ENCODE results near the gene GNA12.

The GNA12 gene

GRCh38 chr7:2817456-2817855, 26.7 kb downstream of the GNA12 start:
- no peak for DNase-seq (ENCODE audit: low read depth)

GRCh38 chr7:2815875-2816245, 28.2 kb downstream of the GNA12 start:
- DNase-seq (ENCODE audit: low read depth) = no peak

DNA sequence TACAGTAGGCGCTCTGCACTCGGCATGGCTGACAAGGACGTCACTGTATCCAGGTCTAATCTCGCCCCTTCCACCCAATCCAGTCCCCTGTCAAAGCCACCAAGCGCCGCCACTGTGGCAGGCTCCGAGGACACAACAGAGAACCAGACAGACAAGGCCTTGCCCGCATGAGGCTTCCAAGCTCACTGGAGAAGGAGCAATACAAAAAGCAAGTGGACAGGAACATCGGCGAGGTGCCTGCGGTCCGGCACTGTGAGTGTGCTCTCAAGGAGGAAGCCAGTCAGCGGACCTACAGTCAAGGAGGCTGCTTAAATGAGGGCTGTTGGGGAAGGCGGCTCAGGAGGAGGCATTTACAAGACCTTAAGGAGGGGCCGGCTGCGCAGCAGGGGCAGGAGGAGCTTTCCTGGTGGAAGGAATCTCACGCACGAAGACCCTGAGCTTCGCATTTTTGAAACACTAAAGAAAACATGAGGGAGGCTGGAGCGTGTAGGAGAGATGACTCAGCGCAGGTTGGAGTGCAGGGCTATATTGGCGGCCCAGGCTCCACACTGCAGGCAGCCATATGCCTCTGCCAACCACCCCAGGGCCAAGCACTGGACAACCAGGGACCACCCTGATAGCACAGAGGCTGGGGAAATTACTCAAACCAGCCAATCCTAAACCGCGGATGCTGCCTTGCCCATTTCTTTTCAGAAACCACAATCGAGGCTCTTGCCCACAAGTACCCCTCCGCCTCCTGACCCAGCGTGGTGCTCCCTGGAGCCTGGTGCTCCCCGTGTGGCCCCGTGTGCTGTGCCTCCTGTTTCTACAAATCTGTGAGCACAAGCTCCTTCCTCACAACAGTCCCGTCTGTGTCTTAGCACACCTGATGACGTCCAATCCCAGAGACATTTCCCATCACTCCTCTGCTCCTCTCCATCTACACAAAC, 28.9 kb downstream of the GNA12 start:
- no peak for DNase-seq (ENCODE audit: low read depth)

GRCh38 chr7:2814186-2814945, 29.7 kb downstream of the GNA12 start:
- DNase-seq (ENCODE audit: low read depth) = no peak

- no peak for DNase-seq (ENCODE audit: low read depth)
These were observed 30.5 kb downstream of the GNA12 start for GRCh38 chr7:2813350-2814185.

DNA sequence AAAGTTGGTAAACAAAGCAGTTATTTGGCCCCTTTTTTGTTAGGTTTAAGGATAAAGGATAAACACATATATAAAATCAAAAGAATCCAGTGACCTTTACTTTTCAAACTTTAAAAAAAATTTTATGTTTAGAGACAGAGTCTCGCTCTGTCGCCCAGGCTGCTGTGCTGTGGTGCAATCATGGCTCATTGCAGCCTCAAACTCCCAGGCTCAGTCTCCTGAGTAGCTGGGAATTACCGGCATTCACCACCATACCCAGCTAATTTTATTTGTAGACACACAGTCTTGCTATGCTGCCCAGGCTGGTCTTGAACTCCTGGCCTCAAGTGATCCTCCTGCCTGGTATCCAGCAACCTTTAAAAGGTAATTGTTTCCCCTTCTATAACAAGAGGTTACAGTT, 31.3 kb downstream of the GNA12 start:
- DNase-seq (ENCODE audit: low read depth) = no peak

- no peak for DNase-seq (ENCODE audit: low read depth)
These were observed 32.0 kb downstream of the GNA12 start for GRCh38 chr7:2812114-2812487.

DNA sequence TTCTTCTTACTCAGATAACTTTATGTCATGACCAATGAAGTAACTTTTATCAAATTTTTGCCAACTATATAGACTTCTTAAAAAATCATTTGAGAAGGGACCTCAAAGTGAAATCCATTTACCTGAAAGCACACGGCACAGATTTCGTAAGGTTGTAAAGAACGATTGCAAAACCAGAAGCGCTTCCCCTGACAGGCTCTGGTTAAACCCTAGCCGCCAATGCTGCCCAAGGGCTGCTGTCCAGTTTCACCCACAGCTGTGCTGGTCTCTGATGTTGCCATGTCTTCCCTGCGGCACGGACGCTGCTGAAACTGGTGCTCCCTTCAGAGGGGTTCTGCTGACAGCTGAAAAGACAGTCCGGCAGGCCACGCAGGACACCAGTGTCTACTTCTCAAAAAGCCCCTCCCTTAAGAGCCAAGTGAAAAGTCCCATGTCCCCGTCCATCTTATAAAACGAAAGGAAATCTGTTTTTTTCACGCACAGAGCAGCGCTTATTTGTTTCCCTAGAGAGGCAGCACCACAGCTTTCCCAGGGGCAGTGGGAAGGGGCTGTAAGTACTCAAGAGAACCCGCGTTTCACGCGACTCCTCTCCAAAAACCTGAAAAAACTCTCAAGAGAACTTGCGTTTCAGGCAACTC, 32.5 kb downstream of the GNA12 start:
- DNase-seq (ENCODE audit: low read depth) = no peak

DNA sequence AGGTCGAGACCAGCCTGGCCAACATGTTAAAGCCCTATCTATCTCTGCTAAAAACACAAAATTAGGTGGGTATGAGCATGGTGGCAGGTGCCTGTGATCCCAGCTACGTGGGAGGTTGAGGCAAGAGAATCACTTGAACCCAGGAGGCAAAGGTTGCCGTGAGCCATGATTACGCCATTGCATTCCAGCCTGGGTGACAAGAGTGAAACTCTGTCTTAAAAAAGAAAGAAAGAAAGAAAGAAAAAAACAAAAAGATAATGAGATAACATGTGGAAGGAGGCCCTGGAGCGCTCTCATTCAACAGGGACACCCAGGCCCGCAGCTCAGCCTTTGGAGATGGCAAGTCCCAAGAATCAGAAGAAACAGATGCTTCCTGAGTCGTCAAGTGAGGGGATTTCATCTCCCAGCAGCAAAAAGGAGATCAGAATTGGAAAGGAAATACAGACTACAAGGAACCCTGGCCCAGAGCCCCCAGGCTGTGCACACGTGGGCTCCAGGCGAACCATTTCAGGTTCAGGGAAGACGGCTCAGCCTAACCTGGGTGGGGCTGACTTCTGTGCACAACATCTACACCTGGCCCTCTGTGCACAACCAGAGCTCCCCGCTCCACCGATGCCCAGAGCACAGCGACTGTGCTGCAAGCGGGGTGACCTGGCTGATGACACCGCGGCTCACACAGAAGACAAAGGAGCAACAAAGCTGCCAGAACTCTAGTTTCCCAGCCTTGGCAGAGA, 33.3 kb downstream of the GNA12 start:
- no peak for DNase-seq (ENCODE audit: low read depth)

DNA sequence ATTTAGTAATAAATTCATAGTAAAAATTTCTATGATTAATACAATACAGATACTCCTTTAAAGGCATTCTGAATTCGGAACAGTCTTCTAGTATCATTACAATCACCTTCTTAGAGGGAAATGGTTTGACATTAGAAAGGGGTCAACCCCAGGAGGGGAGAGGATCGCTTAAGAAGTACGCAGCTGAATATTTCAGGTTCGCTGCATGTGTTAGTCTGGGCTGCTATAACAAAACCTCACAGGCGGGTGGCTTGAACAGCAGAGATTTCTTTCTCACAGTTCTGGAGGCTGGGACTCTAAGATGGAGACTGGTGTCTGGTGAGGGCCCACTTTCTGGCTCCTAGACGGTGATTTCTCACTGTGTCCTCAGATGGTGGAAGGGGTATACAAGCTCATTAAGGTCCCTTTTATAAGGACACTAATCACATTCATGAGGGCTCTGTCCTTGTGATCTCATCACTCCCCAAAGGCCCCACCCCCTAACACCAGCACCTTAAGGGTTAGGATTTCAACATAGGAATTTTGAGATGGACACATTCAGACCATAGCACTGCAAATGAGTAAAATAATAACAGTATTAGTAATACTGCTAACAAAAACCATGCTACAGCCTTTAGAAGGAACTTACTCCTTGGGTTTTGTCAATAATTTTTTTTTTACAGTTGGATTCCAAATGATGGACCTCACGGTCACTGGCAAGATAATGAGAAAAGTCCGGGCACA, 34.0 kb downstream of the GNA12 start:
- no peak for DNase-seq (ENCODE audit: low read depth)

GRCh38 chr7:2808891-2809665, 35.0 kb downstream of the GNA12 start:
- no peak for DNase-seq (ENCODE audit: low read depth)

- DNase-seq (ENCODE audit: low read depth) = no peak
These were observed 36.0 kb downstream of the GNA12 start for GRCh38 chr7:2807845-2808772.

- no peak for DNase-seq (ENCODE audit: low read depth)
These were observed 36.7 kb downstream of the GNA12 start for GRCh38 chr7:2807460-2807844.

DNA sequence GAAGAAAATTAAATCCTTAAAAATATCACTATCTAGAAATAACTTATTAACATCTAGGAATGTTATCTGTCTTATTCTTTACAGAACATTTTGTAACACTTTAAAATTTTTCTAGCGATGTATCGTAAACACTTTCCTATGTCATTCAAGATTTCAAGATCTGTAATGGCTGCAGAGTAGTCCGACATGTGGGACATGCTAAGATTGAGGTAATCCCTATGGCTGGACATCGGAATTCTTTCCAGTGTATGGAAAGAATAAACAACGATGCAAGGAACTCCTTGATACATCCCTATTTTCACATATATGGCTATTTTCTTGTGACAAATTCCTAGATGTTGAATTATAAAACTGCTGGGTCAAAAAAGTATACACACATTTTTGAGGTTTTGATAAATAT, 37.5 kb downstream of the GNA12 start:
- no peak for DNase-seq (ENCODE audit: low read depth)

DNA sequence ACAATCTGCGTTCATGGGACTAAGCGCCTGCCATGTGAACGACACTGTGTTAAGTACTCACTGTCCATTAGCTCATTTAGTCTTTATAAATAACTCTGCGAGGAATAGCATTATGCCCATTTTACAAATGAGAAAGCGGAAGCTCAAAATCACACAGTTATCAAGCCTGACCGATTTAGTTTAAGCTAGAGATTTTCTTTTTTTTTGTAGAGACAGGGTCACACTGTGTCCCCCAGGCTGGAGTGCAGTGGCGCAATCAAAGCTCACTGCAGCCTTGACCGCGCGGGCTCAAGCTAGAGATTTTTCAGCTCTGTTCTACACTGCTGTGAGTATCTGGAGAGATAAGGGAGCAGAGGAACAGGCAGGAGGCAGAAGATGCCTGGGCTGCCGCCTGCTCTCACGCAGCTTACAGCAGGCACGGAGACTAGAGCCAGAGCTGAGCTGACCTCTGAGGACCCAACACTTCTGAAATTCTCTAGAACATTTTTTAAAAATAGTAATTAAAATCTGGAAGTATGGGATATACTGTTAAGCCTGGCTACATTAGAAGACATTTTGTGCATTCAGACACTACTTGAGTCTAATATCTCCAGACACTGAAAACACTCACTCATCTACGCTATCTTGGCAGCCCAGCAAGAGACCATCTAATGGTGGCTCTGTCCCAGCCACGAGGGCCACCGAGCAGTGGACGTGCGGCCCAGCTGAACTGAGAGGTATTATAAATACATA, 38.7 kb downstream of the GNA12 start:
- DNase-seq (ENCODE audit: low read depth) = no peak

DNA sequence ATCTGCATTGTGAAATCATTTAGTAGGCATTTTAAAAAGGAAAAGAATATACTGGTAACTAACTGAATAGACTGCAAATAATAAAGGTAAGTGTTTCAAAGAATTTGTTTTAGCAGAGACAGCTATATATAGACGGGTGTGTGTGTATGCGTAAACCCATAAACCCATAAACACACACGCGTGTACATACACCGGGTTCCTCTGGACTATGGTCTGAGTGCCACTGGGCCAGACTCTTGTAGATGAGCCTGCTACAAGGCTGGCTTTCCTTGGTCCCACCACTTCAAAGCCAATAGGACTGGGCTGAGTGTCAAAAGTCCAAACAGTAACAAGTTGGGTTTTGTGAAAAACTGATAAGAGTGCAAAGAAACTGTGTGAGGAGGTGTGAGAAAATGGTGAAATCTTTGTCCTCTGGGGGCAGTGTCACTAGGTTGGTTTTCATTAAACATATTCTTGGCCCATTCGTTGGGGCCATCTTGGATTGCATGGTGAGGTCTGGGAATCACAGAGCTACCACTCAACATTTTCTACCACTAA, 39.8 kb downstream of the GNA12 start:
- no peak for DNase-seq (ENCODE audit: low read depth)

DNA sequence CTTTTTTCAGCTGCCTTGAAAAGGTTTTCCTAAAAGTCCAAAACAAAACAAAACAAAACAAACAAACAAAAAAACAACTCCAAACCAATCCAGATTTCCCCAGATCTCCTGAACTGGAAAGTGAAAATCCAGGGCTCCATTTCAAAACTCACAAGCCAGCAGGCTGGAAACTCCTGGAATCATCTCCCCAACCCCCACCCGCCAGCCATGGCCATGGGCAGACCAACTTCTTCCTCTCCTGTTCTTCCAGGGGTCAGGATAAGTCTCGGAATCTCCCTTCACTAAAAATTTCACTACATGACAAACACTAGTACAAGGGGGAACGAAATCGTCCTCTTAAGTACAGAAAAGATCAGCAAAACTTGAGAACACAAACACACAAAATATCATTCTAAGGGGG, 40.4 kb downstream of the GNA12 start:
- no peak for DNase-seq (ENCODE audit: low read depth)

- DNase-seq (ENCODE audit: low read depth) = no peak
These were observed 40.8 kb downstream of the GNA12 start for GRCh38 chr7:2803342-2803692.
